C4-2B (cell line): ENCODE measurements around the gene SLC1A7.
A peak's percentile ranks its signal among the peaks of the same experiment; 100 is the strongest.

Source experiments
- H3K27ac ChIP-seq: fragments of 450-650 bp; 2 replicates; pipeline ENCODE4 v1.5.1; 2017
- CTCF ChIP-seq: fragments of 450-650 bp; conservative IDR thresholded peaks from 2 replicates; pipeline ENCODE4 v1.5.1; 2017; ENCODE audit warnings: mild to moderate bottlenecking
- ZFX ChIP-seq: fragments of 450-650 bp; IDR thresholded peaks from 2 replicates; pipeline ENCODE4 v1.6.1; 2017

Gene SLC1A7

GRCh38 chr1:53183095-53183990, 40.9 kb upstream of the SLC1A7 start:
- TF ChIP-seq ZFX (no peak), CTCF (no peak)
- no peak overlapping the region for H3K27ac ChIP-seq

- no peak for TF ChIP-seq ZFX
- TF ChIP-seq CTCF, result no peak
- no peak overlapping the region for H3K27ac ChIP-seq
Measured at GRCh38 chr1:53182716-53183094, 40.3 kb upstream of the SLC1A7 start.

GRCh38 chr1:53182111-53182593, 39.7 kb upstream of the SLC1A7 start:
- TF ChIP-seq ZFX (no peak), CTCF (peak; percentile 95)
- no peak overlapping the region for H3K27ac ChIP-seq

GRCh38 chr1:53180951-53181350, 38.5 kb upstream of the SLC1A7 start:
- TF ChIP-seq ZFX, result no peak
- no peak for TF ChIP-seq CTCF
- H3K27ac ChIP-seq, result no peak overlapping the region

- no peak overlapping the region for H3K27ac ChIP-seq
- TF ChIP-seq CTCF (no peak), ZFX (no peak)
Measured at GRCh38 chr1:53180226-53180625, 37.8 kb upstream of the SLC1A7 start.

- TF ChIP-seq ZFX (no peak), CTCF (peak; percentile 91)
- peak overlapping the region; percentile 80 for H3K27ac ChIP-seq
Measured at GRCh38 chr1:53176452-53177208, 34.2 kb upstream of the SLC1A7 start.
